ENCODE measurements around the gene CACNA1D. TPM values are rescaled to one million over a fixed set of nuclear protein-coding genes. Genes with fewer than 3 reads are reported as not detected.

The CACNA1D gene
- total and polyA plus RNA-seq, 2 experiments from 2014 or later, result 5.2 to 27.8 TPM

- no peaks in the 10 kb centered on the region for H4K20me1 ChIP-seq (ENCODE audit: insufficient read depth, poor library complexity, severe bottlenecking)
- no peak overlapping the region for H3K27ac ChIP-seq
- no peaks in the 10 kb centered on the region for H3K9me3 ChIP-seq (ENCODE audit: low read depth)
- no peak for DNase-seq (ENCODE audit: low spot score)
- no peaks in the 10 kb centered on the region for H3K36me3 ChIP-seq (replicated peaks; ENCODE audit: insufficient read depth, low read depth)
- no peak overlapping the region for H2AFZ ChIP-seq
- H3K79me2 ChIP-seq, result no peaks in the 10 kb centered on the region
- no peak overlapping the region for H3K4me2 ChIP-seq
- H3K9me2 ChIP-seq (replicated peaks; ENCODE audit: insufficient read depth), result no peaks in the 10 kb centered on the region
- no peak for TF ChIP-seq CTCF (IDR thresholded peaks at IDR 0.05; ENCODE audit: poor library complexity)
- TF ChIP-seq EZH2 (IDR thresholded peaks at IDR 0.05; ENCODE audit: borderline replicate concordance), result no peak
- TF ChIP-seq EZH2phosphoT487 (IDR thresholded peaks at IDR 0.05; ENCODE audit: low read depth, severe bottlenecking, unreplicated experiment), result no peak
- H3K4me1 ChIP-seq (ENCODE audit: insufficient read depth), result no peaks in the 10 kb centered on the region
- no peaks in the 10 kb centered on the region for H3K27me3 ChIP-seq
- WGBS (ENCODE audit: low lambda C conversion rate, missing lambda C conversion rate), result 93% methylated on average over 3 of the region's 3 CpGs
- H3K4me3 ChIP-seq, result no peak overlapping the region
These were observed 101.2 kb downstream of the CACNA1D start for GRCh38 chr3:53595660-53596059.

- Histone ChIP-seq H3K79me2 (no peaks in the 10 kb centered on the region), H2AFZ (no peak overlapping the region), H3K27me3 (no peaks in the 10 kb centered on the region), H3K4me1 (ENCODE audit: insufficient read depth) (no peaks in the 10 kb centered on the region), H3K9me3 (ENCODE audit: low read depth) (no peaks in the 10 kb centered on the region), H3K36me3 (replicated peaks; ENCODE audit: insufficient read depth, low read depth) (no peaks in the 10 kb centered on the region), H3K27ac (no peak overlapping the region), H3K4me3 (no peak overlapping the region), H4K20me1 (ENCODE audit: insufficient read depth, poor library complexity, severe bottlenecking) (no peaks in the 10 kb centered on the region), H3K4me2 (no peak overlapping the region), H3K9me2 (replicated peaks; ENCODE audit: insufficient read depth) (no peaks in the 10 kb centered on the region)
- 49% methylated on average over 4 of the region's 4 CpGs for WGBS (ENCODE audit: low lambda C conversion rate, missing lambda C conversion rate)
- TF ChIP-seq EZH2phosphoT487 (IDR thresholded peaks at IDR 0.05; ENCODE audit: low read depth, severe bottlenecking, unreplicated experiment) (no peak), CTCF (IDR thresholded peaks at IDR 0.05; ENCODE audit: poor library complexity) (no peak), EZH2 (IDR thresholded peaks at IDR 0.05; ENCODE audit: borderline replicate concordance) (no peak)
- DNase-seq (ENCODE audit: low spot score), result no peak
These were observed 102.9 kb downstream of the CACNA1D start for GRCh38 chr3:53597136-53597915.

- DNase-seq (ENCODE audit: low spot score), result no peak
- no peaks in the 10 kb centered on the region for H3K9me3 ChIP-seq (ENCODE audit: low read depth)
- TF ChIP-seq EZH2 (IDR thresholded peaks at IDR 0.05; ENCODE audit: borderline replicate concordance) (no peak), CTCF (IDR thresholded peaks at IDR 0.05; ENCODE audit: poor library complexity) (no peak), EZH2phosphoT487 (IDR thresholded peaks at IDR 0.05; ENCODE audit: low read depth, severe bottlenecking, unreplicated experiment) (no peak)
- no peak overlapping the region for H3K27ac ChIP-seq
- 63% methylated on average over 2 of the region's 2 CpGs for WGBS (ENCODE audit: low lambda C conversion rate, missing lambda C conversion rate)
- no peak overlapping the region for H2AFZ ChIP-seq
- no peaks in the 10 kb centered on the region for H4K20me1 ChIP-seq (ENCODE audit: insufficient read depth, poor library complexity, severe bottlenecking)
- no peak overlapping the region for H3K4me2 ChIP-seq
- H3K36me3 ChIP-seq (replicated peaks; ENCODE audit: insufficient read depth, low read depth), result no peaks in the 10 kb centered on the region
- H3K27me3 ChIP-seq, result no peaks in the 10 kb centered on the region
- no peaks in the 10 kb centered on the region for H3K4me1 ChIP-seq (ENCODE audit: insufficient read depth)
- H3K79me2 ChIP-seq, result no peaks in the 10 kb centered on the region
- no peaks in the 10 kb centered on the region for H3K9me2 ChIP-seq (replicated peaks; ENCODE audit: insufficient read depth)
- H3K4me3 ChIP-seq, result no peak overlapping the region
These were observed 105.4 kb downstream of the CACNA1D start for GRCh38 chr3:53599771-53600170.
